ENCODE results near the gene ERICH6.

The ERICH6 gene

DNA sequence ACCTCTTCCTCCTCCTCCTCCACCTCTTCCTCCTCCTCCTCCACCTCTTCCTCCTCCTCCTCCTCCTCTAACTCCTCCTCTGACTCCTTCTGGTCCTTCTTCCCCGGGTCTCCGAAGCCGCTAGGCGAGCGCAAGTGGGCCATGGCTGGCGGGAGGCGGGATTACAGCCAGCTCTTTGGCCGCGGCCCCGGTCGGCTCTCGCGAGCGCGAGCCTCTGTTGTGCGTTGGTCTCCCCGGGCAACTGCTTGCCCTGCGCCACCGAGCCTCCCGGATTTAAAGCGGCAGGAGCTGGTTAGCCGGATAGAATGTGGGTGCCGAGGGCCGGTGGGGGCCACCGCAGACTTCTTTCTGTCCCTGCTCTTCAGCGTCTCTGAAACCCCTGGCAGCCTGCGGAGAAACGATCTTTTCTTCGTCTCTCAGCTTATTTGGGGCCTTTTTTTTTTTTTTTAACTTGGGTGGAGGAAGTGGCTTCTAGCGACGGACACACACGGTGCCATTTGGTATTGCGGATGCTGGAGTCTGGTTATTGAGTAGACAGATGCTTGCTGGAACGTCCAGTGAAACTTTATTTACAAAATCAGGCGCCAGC, at the start of gene ERICH6:
Gene ERICH6, minus strand, starts transcription at position 165 of the 589 bp plus-strand sequence. Its CDS starts 22 bp downstream, at position 143.
- peak; percentile 85 for DNase-seq

DNA sequence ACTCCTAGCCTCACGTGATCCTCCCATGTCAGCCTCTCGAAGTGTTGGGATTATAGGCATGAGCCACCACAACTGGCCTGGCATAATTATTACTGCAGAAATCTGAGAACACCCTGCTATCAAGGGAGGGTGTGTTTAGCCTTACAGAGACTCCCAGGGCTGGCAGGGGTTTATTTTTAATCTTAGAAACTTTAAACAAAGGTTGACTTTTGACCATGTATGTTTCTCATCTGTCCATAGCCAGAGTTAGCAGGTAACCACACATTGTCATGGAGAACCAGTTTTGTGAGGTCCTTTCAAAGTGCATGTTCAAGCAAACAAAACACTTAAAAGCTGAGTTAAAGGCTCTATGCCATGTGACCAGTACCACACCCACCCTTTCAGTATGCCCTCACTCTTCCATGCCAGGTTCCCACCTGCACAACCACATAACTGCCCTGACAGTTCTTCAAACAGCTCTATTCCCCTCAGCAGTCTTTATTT, 48.1 kb upstream of the ERICH6 start:
- no peak for DNase-seq

DNA sequence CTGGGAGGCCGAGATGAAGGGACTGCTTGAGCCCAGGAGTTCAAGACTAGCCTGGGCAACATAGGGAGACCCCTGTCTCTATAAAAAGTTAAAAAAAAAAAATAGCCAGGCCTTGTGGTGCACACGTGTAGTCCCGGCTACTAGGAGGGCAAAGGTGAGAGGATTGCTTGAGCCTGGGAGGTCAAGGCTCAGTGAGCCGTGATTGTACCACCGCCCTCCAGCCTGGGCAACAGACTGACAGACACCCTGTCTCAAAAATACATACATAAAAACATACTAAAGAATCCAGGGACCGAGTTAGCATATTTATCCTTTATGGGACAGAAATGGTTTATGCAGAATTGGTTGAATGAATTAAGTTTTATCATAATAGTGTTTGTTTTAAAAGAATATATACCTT, 45.5 kb upstream of the ERICH6 start:
- DNase-seq, result no peak

- no peak for DNase-seq
Measured at GRCh38 chr3:150748684-150749047, 44.9 kb upstream of the ERICH6 start.

DNA sequence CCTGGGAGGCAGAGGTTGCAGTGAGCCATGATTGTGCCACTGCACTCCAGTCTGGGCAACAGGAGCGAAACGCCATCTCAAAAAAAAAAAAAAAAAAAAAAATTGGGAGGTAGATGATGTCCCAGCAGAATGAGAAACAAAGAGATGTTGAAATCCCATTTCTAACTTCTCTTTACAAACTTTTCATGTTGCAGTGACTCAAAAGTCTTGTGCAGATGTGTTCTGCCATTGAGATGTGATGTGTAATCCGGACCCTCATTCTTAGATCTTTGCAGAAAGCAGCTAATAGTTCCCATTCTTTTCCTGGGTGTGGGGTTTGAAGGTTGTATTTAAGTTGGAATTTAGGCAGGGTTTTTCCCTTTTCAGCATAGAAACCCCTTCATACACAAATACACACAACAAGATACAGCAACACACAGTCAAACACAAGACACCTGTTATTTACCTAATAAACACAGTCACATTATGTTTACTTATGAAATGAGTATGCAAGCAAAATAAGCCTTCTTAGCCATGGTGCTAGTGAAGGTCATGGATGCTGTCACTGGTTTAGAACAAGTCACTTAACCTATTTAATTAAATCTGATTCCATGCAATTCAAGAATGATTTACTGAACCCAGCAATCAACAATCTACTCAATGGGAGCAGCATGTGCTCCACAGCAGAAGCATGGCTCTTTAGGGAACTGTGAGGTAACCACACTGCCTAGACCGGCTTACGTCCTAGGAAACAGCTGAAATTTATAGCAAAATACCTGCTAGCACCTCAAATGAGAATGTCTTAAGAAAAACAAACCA, 44.4 kb upstream of the ERICH6 start:
- DNase-seq, result no peak

GRCh38 chr3:150746791-150747590, 43.3 kb upstream of the ERICH6 start:
- DNase-seq, result no peak

- DNase-seq, result no peak
Measured at GRCh38 chr3:150745832-150746231, 42.1 kb upstream of the ERICH6 start.

GRCh38 chr3:150744919-150745211, 41.1 kb upstream of the ERICH6 start:
- no peak for DNase-seq

DNA sequence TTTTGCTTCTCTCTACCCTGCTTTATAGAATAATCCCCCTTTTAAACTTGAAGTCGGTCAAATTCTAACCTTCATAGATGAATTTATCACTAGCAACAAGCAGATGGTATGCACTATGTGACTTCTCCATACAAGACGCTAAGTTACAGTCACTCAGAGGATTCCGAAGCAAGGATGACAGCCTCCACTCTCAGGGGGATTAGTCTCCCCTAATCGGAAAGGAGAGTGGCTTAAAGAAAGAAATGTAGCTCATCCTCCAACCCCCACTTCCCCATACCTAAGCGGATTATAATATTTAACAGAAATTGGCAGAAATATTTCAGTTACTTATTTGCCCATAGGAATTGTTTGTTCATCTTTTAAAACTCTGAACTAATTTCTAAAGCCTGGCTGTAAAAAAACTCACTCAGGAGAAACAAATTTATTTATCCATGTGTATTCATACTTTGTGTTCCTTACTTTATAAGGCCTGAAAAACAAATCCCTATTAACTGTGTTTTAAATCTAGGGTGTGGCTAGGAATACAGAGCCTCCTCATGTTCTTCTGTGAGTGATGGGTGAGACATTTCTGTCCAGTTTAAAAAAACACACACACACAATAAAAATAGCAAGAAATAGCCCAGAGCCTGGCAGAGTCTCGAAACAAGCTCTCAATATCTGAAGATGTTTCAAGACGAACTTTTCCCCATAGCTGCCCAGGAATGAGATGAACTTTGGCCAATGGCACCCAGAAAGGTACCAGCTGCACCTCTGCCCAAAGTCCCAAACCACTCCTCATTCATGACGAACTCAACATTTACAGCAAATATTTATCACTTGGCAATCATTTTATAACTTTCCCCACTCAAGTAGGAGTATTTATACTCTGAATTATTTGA, 40.6 kb upstream of the ERICH6 start:
- DNase-seq, result no peak

DNA sequence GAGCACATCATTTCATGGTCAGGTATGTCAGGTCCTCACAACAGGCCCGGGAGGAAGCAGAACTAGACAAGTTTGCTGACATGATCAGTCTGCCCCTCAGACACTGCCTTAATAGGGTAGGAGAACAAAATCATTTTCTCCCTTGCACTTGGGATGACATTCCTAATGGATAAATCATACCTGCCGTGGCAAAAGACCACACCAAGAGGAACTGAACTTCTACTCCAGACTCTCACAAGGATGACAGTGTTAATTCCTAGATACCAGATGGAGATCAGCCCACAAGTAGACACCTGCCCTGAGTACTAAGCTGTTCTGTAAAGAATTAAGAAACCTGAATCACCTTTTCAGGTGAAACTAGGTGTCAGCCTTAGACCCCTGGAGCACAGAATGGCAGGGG, 39.8 kb upstream of the ERICH6 start:
- peak; percentile 76 for DNase-seq

DNA sequence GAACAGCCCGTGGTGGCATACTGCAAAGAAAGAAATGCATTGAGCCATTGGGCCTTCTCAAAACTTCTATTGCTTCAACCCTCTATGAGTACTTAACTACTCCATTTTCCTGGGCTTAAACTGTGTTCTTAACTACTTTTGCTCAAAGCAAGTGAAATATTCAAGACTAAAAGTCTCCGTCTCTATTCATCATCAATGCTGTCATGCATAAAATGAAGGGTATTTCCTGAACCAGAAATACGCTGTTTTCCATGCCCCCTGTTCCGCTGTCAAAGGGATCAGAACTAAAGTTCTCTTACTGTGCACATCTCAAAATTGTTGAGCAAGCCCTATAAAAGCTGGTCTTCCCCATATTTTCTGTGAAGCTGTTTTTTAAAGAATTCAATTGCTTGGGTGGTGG, 39.0 kb upstream of the ERICH6 start:
- no peak for DNase-seq

DNA sequence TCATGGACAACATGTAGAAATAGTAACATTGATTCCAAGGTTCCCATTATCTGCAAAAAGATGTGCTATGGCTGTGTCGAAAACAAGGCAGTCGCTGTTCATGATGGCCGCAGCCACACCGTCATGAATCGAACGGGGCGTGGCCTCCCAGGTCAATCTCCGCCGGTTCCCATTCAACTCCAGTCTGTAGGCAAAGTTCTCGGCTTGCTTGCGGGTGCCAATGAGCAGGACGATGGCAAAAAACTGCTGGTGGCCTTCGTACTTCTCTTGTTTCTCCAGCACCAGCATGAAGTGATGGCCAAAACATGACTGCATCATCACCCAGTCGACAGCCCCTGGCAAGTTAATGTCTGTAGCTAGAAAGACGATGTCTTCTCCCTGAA, 38.4 kb upstream of the ERICH6 start:
- no peak for DNase-seq

- no peak for DNase-seq
Measured at GRCh38 chr3:150741497-150742140, 37.9 kb upstream of the ERICH6 start.

DNA sequence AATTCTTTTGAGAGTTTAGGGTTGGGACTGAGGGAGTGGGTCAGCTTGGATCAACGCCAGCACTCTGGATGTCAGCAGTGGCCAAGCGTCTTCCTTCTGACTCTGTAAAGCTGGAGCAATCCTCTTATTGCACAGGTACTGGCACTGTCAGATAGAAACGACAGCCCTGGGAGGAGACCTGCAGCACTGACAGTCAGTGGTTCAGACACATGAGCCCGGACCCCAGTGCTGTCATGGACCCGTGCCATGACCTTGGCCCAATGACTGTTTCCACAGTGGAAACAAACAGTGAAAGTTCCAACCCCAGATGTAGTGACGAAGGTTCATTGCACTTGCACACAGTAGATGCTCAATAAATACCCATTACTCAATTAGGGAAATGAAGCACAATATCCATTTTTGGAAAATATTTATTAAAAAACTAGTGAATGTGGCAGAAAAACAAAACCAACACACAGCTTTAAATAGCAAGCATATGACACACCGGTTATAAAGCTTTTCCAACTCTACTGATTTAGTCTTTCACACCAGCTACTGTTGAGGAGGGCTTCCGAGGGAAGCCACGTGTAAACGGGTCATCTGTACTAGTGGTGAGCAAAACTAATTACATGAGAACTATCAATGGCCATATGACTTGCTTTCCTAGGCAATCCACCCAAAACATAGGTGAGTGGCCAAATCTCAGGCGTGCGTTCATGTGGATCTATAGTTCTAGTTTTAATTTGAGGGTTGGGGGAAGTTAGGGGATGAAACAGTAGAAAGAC, 37.2 kb upstream of the ERICH6 start:
- no peak for DNase-seq

- DNase-seq, result no peak
Measured at GRCh38 chr3:150739877-150740645, 36.3 kb upstream of the ERICH6 start.

DNA sequence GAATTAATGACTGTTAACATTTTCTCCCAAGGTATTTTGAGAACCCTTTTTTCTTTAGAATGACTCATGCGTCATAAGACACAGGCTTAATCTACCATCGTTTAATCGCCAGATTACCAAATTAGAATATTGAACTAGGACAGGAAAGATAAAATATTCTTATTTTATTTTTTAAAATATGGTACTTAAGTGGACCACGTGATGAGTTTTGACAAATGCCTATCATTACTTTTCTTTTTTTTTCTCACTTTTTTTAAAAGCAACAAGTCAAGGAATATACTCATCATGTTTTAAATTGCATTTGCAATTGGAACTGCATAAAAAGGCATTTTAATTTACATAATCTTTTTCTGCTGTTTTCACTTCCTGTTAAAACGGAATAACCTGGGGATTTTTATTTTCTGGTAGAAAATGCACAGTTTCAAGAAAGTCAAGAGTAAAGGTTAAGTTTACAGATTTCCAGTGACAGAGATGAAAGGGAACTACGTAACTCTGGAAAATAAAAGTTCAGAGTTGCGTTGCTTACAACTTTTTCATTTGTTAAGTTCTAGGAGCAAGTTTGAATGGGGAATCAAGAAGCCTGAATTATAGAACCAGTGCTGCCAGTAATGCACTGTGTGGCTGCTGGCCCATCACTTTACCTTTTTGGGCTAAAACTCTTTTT, 35.6 kb upstream of the ERICH6 start:
- no peak for DNase-seq

GRCh38 chr3:150738688-150739087, 35.0 kb upstream of the ERICH6 start:
- DNase-seq, result peak; percentile 22

DNA sequence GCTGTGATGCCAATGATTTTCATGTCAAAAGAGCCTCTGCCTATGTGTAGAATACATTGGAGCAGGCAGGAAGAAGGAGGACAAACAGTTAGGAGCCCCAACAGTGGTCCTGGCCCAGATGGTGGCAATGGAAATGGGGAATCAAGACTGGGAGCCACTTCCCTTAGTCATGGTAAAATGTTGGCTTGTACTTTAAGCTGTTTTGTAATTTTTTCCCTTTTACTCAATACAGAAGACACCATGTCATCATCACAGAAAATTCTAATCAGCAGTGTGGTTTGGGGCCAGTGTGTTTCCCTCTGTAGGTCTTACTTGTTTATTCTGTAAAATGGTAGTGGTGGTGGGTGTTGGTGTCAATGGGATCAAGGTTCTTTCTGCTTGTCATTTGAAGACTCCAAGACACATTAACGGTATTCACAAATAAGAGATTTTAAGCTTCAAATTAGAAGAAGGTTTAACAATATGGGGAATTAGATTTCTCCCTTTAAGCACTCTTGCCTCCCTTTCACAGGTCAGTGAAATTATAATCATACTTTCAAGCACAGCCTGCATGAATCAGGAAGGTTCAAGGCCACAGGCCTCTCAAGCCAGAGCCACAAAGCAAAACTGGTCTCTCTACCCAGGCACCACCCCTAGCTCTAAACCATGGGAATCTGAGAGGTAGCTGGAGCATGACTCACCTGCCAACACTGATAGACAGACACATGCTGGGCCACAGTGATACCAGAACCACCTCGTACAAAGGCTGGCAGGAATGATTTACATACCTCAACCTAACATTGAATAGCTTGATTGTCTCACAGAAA, 34.4 kb upstream of the ERICH6 start:
- DNase-seq, result peak; percentile 55
